Activated CD8-positive, alpha-beta memory T cell treated with anti-CD3 and anti-CD28 coated beads for 4 hours (primary cell): ENCODE data around the gene PSMA5.
"Not testable (repeated sequence)": the region's sequence is repeated elsewhere in the genome, so short reads cannot be mapped to it uniquely, and the experiment has no call there.

ENCODE experiments used
- DNase-seq, 2 donors: peaks; one replicate each; pipeline ENCODE4 v3.0.0-alpha.2; 2020; ENCODE audit warnings: low read depth in 2 of 2

The PSMA5 gene

DNA sequence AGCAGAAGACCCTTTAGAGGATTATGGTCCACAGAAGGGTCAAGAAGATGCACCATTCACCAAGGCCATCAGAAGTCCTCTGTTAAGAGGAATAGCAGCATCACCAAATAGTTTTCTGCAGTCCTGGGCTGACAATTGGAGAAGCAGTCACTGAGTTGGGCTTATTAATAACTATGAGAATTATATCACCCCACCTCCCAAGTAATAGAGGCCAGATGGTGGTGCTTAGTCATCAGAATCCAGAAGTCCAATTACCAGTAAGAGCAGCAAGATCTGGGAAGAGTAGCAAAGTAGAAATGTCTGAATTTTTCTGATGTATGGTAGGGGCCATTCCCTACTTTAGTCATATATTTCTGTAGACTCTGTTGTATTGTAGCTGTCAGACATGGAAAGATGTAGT is 6.1 kb upstream of the PSMA5 start:
- DNase-seq: no peak

DNA sequence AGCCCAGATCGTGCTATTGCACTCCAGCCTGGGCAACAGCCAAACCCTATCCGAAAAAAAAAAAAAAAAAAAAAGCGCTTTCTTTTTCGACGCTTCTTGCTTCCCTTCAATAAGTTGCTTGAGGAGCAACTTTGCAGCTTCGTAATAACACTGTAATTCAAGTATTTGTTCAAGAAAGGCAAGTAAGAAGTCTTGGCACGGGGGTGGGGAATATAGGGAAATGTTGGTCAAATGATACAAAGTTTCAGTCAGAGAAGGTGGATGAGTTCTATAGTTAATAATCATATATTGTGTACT is 871 bp upstream of the PSMA5 start:
- no peak for DNase-seq

DNA sequence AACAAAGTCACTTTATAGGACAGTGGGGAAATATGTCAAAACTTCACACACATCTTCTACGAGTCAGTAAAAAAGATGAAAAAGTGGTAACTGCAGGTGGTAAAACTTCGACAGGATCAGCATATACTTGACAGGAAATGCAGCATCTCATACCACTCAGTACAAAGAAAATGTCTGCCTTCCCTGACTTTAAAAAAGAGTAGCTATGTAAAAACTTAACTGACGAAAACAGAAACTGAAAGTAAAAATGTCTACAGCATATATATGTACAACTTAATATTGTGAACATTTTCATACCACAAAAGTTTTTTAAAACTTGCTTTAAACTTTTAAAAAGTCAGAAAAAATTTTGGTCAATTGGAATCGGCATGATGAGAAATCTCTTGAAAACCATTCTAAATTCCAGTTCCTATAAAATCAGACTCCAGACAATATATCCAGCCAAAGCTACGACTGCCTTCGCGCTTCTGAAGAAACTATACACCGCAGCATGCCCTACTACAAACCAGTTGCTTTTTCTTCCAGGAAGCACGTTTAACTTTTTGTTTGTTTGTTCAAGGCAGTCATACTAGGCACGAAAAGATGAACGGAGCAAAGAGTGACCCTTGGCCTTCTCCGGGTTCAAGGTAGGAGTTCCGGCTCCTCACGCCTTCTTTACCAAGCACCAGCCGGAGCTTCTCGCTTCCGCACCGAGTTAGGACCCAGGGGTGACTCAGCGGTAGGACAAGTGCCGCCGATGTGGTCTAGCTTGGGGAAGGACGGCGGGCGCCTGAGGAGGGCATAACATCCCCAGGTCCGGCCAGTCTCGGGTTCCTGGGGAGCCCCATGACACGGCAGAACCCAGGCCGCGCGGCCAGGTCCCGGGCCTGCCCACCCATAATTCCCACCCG is 612 bp downstream of the PSMA5 start:
- DNase-seq: peak in 1 of 2 donors; percentile 41

- DNase-seq: no peak
These were observed 2.8 kb downstream of the PSMA5 start for GRCh38 chr1:109423498-109423897.

- DNase-seq: no peak
These were observed 13.7 kb downstream of the PSMA5 start for GRCh38 chr1:109412551-109412950.

GRCh38 chr1:109404838-109405237 is 21.4 kb downstream of the PSMA5 start:
- no peak for DNase-seq

DNA sequence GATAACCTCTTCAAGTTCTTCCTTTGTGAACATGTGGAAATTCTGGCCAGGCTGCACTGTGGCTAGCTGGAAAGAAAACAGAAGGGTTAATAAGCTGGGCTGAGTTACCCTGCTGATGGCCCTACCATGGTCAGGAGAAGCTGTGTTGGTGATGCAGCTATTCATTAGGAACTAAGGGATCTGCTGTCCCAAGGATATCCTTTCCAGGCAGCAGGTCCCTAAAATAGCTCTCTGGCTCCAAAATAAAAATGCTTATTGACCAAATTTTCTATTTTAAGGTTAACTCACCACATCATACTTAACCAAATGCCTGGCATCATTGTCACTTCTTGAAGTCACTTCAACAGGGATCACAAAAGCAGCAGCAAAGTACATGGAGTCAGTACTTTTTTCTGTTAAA is 24.2 kb downstream of the PSMA5 start:
- DNase-seq: no peak

GRCh38 chr1:109400035-109400655 is 26.1 kb downstream of the PSMA5 start:
- no peak for DNase-seq

DNA sequence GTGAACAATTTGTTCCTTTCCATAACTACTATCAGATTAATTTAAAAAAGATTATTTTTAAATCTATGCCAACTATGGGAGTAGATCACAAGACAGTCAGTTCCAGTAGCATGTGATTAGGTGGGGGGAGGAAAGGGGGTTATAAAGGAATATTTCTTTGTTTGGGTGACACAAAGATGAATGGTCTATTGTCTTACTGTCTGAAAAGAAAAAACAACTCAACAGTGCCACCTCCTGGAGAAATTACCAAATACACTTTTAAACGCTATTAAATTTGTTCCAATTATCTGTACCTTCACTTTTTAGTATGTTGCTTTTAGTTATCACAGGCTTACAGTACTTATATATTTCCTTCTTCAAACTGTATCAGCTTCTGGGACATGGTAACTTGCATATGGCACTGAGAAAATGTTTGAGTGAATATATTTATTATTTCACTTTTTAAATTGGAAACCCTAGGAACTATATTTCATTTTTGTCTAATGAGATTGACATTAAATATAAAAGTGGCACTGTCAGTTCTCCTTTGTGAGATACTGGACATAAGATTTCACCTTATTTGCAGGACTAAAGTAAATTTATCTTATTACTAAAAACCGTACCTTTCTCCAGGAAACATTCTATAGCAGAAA is 26.8 kb downstream of the PSMA5 start:
- no peak for DNase-seq

GRCh38 chr1:109398343-109399225 is 27.7 kb downstream of the PSMA5 start:
- no peak for DNase-seq

DNA sequence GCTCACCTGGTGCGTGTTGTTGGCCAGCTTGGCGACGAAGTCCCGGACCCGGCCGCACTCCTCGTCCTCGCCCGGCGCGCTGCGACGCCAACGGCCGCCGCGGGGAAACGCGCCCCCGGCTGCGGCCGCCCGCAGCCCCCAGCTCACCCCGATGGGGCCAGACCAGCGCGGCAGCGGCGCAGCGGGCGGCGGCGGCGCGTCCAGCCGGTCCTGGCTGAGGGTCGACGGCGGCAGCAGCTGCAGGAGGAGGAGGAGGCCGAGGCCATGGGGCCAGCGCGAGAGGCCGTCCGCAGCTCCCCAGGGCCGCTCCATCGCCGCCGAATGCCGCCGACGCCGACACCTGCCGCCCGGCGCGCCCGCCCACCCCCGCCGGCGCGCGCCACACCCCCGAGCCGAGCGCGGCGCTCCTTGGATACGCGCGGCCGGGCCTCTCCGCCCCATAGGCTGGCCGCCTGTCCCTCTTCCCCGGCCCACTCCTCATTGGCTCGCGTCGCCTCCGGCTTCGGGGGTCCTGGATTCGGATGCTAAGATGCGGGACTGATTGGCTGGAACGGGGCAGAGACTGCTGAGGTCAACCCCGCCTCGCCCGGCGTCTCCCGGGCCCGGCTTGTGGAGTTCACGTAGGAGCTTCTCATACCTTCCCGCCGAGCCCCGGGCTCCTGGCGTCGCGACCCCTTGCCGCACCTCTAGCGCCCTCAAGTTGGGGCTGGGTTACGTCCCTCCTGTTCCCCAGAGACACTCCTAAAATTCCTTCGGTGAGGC is 28.5 kb downstream of the PSMA5 start, which contains the start of gene SORT1:
TSS of gene SORT1 (minus strand) at position 338 of the 762 bp plus-strand sequence. CDS start at position 312, 26 bp downstream.
- peak; percentile 4 to 32 for DNase-seq

GRCh38 chr1:109396871-109397580 is 29.2 kb downstream of the PSMA5 start:
- DNase-seq: no peak

- no peak for DNase-seq
These were observed 29.8 kb downstream of the PSMA5 start for GRCh38 chr1:109396513-109396839.

DNA sequence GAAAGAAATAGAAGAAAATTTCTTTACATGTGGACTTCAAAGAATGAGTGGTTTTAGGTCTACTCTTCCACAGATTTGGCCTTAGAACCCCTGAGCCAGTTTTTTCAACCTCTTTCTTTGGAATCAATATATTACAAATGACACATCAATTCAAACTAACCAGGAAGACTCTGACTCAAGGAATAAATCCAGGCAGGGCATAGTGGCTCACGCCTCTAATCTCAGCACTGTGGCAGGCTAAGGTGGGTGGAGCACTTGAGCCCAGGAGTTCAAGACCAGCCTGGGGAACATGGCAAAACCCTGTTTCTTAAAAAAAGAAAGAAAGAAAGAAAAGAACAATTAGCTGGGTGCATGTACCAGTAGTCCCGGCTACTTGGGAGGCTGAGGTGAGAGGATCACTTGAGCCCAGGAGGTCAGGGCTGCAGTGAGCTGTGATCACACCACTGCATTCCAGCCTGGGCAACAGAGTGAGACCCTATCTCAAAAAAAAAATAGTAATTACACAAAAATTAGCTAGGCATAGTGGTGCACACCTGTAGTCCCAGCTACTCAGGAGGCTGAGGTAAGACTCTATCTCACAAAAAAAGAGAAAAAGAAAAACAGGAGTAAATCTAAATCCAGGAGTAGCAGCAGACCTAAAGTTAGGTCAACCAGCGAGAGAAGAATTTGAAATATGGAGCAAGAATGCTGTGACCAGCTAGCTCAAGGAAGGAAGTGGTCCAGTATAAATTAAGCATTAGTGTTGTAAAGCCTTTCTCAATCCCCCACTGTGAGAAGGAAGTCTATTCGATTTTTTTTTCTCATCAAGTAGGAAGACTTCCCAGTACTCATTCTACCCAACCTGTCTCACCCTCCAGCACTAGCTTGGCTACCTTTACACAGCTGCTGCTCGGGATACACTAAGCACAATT is 30.4 kb downstream of the PSMA5 start:
- DNase-seq: no peak

DNA sequence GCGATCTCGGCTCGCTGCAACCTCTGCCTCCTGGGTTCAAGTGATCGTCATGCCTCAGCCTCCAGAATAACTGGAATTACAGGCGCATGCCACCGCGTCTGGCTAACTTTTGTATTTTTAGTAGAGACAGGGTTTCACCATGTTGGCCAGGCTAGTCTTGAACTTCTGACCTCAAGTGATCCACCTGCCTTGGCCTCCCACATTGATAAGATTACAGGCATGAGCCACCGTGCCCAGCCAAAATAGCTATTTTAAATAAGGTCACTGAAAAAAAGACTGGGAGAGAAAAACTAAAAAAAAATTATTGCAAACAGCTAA is 31.0 kb downstream of the PSMA5 start:
- DNase-seq: not testable (repeated sequence)

DNA sequence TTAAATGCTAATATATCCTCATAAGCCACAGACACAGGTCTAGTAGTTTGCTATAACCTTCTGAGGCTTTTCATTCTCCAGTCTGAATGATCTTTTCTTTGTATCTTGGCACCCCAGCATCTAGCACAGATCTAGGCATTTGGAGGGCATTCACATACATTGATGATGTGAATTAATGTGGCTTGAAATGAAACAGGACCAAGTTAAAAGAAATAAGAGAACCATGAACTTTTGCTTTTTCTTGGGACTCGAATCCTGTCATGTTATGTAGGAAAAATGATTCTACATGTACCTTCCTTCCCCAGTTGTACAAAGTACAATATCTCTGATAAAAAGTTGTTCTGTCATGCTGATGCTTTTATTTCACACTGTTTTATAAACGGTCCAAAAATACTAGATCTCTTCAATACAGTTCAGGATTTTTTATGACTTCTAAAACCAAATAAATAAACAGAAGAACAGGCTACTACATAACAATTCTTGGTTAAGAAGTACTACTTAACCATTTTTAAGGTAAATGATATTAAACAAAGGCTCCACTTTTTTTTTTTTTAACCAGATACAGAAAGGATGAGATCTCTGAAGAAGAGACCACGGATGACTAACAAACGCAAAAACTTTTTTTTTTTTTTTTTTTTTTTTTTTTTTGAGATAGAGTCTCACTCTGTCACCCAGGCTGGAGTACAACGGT is 31.5 kb downstream of the PSMA5 start:
- DNase-seq: no peak

GRCh38 chr1:109393617-109394233 is 32.5 kb downstream of the PSMA5 start:
- DNase-seq: no peak

DNA sequence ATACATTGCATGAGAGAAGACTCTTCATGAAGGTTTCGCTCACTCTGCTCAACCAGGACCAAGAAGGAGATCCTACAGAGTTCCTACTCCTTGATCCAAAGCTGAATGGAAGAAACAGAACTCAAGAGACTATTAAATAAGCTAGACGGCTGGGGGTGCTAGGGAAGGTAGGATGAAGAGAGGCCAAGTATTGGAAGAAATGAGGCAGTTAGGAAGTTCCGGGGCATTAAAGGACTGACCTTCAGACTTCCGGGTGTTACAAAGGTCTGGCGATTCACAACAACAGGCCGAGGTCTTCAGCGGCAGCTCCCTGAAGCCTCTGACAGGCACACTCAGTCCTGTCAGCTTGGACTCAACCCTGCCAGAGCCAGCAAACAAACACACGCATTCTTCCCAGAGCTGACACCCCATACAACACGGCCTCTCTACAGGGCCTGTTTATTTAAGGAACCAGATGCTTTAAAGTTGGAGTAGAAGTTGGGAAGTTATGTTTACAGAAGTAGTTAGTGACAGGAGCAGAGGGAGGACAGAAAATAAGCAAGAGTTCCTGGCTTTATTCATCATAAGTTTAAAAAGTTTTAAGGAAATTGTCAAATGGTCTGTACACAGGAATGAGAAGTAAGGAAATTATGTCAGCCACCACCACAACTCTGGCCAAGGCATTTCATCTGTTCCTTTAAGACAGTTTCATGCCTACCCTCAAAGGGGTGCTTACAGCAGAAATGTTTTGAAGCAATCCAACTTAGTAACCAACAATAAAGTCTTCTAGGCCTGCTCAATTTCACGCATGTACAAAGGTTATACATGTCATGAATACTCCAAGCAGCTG is 33.2 kb downstream of the PSMA5 start:
- no peak for DNase-seq
